HepG2 (cell line): ENCODE data around the gene NAP1L1. TPM values are rescaled to one million over a fixed set of nuclear protein-coding genes. Genes with fewer than 3 reads are reported as not detected.

ENCODE experiments used
- BHLHE40 ChIP-seq: IDR thresholded peaks from 2 replicates; pipeline ENCODE4 v1.6.1; 2011; ENCODE audit warnings: low read length, improper control_type of control experiment
- HMG20B ChIP-seq: conservative IDR thresholded peaks from 2 replicates; pipeline ENCODE4 v1.6.1; 2016; ENCODE audit warnings: missing genetic modification reagents, missing compliant biosample characterization
- IRF2 ChIP-seq: IDR thresholded peaks from 2 replicates; pipeline ENCODE4 v1.6.1; 2018; ENCODE audit warnings: missing genetic modification reagents, missing compliant biosample characterization
- KAT7 ChIP-seq: IDR thresholded peaks from 2 replicates; pipeline ENCODE4 v1.6.1; 2018; ENCODE audit warnings: borderline replicate concordance, missing compliant biosample characterization
- MBNL3 ChIP-seq: fragments of 250-450 bp; sonication (Bioruptor Pico); conservative IDR thresholded peaks from 2 replicates; pipeline ENCODE4 v1.8.0; 2022; ENCODE audit warnings: mild to moderate bottlenecking, inconsistent platforms
- PHF8 ChIP-seq: sonication (generic); formaldehyde crosslinking; IDR thresholded peaks from 2 replicates; pipeline ENCODE4 v1.5.0; 2020; ENCODE audit warnings: missing genetic modification reagents
- POLR2AphosphoS2 ChIP-seq: IDR thresholded peaks from 2 replicates; pipeline ENCODE4 v1.6.1; 2011; ENCODE audit warnings: low read depth, low read length, improper control_type of control experiment
- REXO4 ChIP-seq: sonication (generic); formaldehyde crosslinking; IDR thresholded peaks from 2 replicates; pipeline ENCODE4 v1.8.0; 2022; ENCODE audit warnings: missing genetic modification reagents, mild to moderate bottlenecking, borderline replicate concordance
- RFX5 ChIP-seq: IDR thresholded peaks from 2 replicates; pipeline ENCODE4 v1.6.1; 2011; ENCODE audit warnings: low read depth, low read length, improper control_type of control experiment
- RXRA ChIP-seq: sonication (generic); formaldehyde crosslinking; IDR thresholded peaks from 2 replicates; pipeline ENCODE4 v1.5.1; 2020; ENCODE audit warnings: missing genetic modification reagents
- TCF12 ChIP-seq, 2 experiments: fragments of 450-650 bp in 1 of 2; sonication (generic) in 1 of 2; formaldehyde crosslinking in 1 of 2; IDR thresholded peaks; 2 replicates each; pipeline versions ENCODE4 v1.6.1 to v1.8.0; 2017 to 2022; ENCODE audit warnings: antibody characterized with exemption in 1 of 2, mild to moderate bottlenecking in 1 of 2, missing genetic modification reagents in 1 of 2, moderate library complexity in 1 of 2
- TRIM24 ChIP-seq: sonication (generic); formaldehyde crosslinking; IDR thresholded peaks from 2 replicates; pipeline ENCODE4 v1.8.0; 2022; ENCODE audit warnings: mild to moderate bottlenecking, missing genetic modification reagents
- TSC22D2 ChIP-seq: sonication (generic); formaldehyde crosslinking; IDR thresholded peaks from 2 replicates; pipeline ENCODE4 v1.5.1; 2020; ENCODE audit warnings: missing genetic modification reagents, mild to moderate bottlenecking, borderline replicate concordance
- WIZ ChIP-seq: sonication (generic); formaldehyde crosslinking; IDR thresholded peaks from 2 replicates; pipeline ENCODE4 v1.5.1; 2020; ENCODE audit warnings: mild to moderate bottlenecking, missing genetic modification reagents
- ZBTB20 ChIP-seq: sonication (generic); formaldehyde crosslinking; IDR thresholded peaks from 2 replicates; pipeline ENCODE4 v1.8.1; 2023; ENCODE audit warnings: missing genetic modification reagents, low read depth, mild to moderate bottlenecking, borderline replicate concordance
- ZFP41 ChIP-seq: sonication (generic); formaldehyde crosslinking; IDR thresholded peaks from 2 replicates; pipeline ENCODE4 v1.4.0; 2020; ENCODE audit warnings: mild to moderate bottlenecking, missing genetic modification reagents, borderline replicate concordance
- ZNF354B ChIP-seq: sonication (generic); formaldehyde crosslinking; IDR thresholded peaks from 2 replicates; pipeline ENCODE4 v1.8.0; 2022; ENCODE audit warnings: mild to moderate bottlenecking, missing genetic modification reagents
- ZNF468 ChIP-seq: sonication (generic); formaldehyde crosslinking; IDR thresholded peaks from 2 replicates; pipeline ENCODE4 v1.8.0; 2022; ENCODE audit warnings: mild to moderate bottlenecking, moderate library complexity, missing genetic modification reagents
- ZNF652 ChIP-seq: IDR thresholded peaks from 2 replicates; pipeline ENCODE4 v1.6.1; 2016; ENCODE audit warnings: low read depth, borderline replicate concordance
- polyA plus RNA-seq, 8 experiments: library from polyadenylated mRNA; depleted of rRNA in 3 of 8; stranded (reverse) in 7 of 8; unstranded in 1 of 8; fragments of >200 nt; fragmentation: Illumina TruSeq in 4 of 8; extraction: Trizol in 4 of 8; gene quantifications; 2 replicates each; pipeline versions ENCODE4 v1.2.1 to v1.2.3, GENCODE V29; 2011 to 2016; ENCODE audit warnings: low read depth in 4 of 8, missing spikeins in 1 of 8, mixed read lengths in 1 of 8; ENCODE audit not compliant: insufficient read depth in 1 of 8
- total RNA-seq, 5 experiments: library from RNA; depleted of rRNA; stranded (reverse); fragments of >200 nt; fragmentation: Illumina TruSeq; extraction: Trizol; gene quantifications; 2 replicates each; pipeline ENCODE4 v1.2.3, GENCODE V29; 2016; ENCODE audit warnings: low read depth in 1 of 5
- TF ChIP-seq, protein P1 (sequence below): sonication (generic); formaldehyde crosslinking; IDR thresholded peaks from 2 replicates; pipeline ENCODE4 v1.5.0; 2020; ENCODE audit warnings: missing genetic modification reagents
- TF ChIP-seq, protein P2 (sequence below): sonication (generic); formaldehyde crosslinking; IDR thresholded peaks from 2 replicates; pipeline ENCODE4 v1.4.0; 2020; ENCODE audit warnings: missing genetic modification reagents, low read depth, mild to moderate bottlenecking, borderline replicate concordance
- TF ChIP-seq, protein P3 (sequence below): sonication (generic); formaldehyde crosslinking; IDR thresholded peaks from 2 replicates; pipeline ENCODE4 v1.4.0; 2020; ENCODE audit warnings: mild to moderate bottlenecking, missing genetic modification reagents, borderline replicate concordance
- TF ChIP-seq, protein P4 (sequence below): sonication (generic); formaldehyde crosslinking; IDR thresholded peaks from 2 replicates; pipeline ENCODE4 v1.4.0; 2020; ENCODE audit warnings: missing genetic modification reagents

Gene NAP1L1
- total and polyA plus RNA-seq, 2 of the 13 experiments (the other 11 are each of a cell fraction or from before 2014, with no cell fraction given): 207 to 309 TPM

DNA sequence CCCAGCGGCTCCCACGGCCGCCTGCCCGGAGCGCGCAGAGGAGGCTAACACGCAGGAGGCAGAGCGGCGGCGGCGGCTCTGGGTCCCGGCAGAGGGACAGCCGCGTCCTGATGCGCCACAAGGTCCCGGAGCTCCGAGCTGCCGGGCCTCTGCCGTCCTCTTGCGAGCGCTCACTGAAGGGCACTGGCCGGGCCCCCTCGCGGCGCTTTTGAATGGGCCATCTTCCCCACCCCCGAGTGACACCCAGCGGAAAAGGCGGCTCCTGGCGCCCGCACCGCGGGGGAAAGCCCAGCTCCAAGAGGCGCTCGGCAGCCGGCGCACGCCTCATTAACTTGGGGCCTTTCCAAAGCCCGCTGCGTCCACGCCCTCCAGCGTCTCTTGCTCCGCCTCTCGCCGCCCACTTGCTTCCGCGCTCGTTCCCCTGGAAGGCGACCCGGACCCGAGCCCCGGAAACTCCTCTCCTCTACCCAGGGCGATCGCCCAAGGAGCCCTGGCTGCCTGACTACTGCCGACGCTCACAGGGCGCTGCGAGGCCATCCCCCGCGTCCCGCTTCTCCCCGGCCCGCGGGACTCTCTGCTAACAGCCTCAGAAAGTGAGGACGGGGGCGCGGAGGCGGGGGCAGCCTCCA is 53.0 kb downstream of the NAP1L1 start, which contains the start of gene PHLDA1 (continued):
- TF ChIP-seq TCF12 (IDR thresholded peaks at IDR 0.05) (no peak), TCF12 (CRISPR knock-in tag; IDR thresholded peaks at IDR 0.05) (no peak), KAT7 (peak; percentile 74; the same call in 1 of the 2 replicates), POLR2AphosphoS2 (peak; percentile 81; the same call in 1 of the 2 replicates), HMG20B (CRISPR knock-in tag) (no peak), IRF2 (CRISPR knock-in tag) (no peak), PHF8 (CRISPR knock-in tag) (peak; percentile 75), ZFP41 (CRISPR knock-in tag) (0 out of 2 replicates have a peak, but pooled peaks have one; percentile 22), RXRA (CRISPR knock-in tag) (peak; percentile 80), TSC22D2 (CRISPR knock-in tag) (peak; percentile 84; the same call in 1 of the 2 replicates), REXO4 (CRISPR knock-in tag) (peak; percentile 65; the same call in 1 of the 2 replicates), TRIM24 (CRISPR knock-in tag) (no peak), ZBTB20 (CRISPR knock-in tag) (no peak; the same call in 1 of the 2 replicates), WIZ (no peak), MBNL3 (CRISPR knock-in tag) (no peak), ZNF354B (CRISPR knock-in tag) (0 out of 2 replicates have a peak, but pooled peaks have one; percentile 23), ZNF652 (CRISPR knock-in tag) (no peak), BHLHE40 (peak; percentile 59), RFX5 (peak; percentile 51), ZNF468 (CRISPR knock-in tag) (peak; percentile 47; the same call in 1 of the 2 replicates)
- TF ChIP-seq, protein P1, sequence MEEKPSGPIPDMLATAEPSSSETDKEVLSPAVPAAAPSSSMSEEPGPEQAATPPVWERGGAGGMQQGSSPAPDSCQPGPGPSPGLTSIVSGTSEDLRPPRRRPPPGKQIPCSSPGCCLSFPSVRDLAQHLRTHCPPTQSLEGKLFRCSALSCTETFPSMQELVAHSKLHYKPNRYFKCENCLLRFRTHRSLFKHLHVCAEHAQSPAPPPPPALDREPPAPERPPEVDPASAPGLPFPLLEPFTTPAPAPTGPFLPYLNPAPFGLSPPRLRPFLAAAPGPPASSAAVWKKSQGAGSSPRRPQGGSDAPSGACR: peak; percentile 90
- TF ChIP-seq, protein P2, sequence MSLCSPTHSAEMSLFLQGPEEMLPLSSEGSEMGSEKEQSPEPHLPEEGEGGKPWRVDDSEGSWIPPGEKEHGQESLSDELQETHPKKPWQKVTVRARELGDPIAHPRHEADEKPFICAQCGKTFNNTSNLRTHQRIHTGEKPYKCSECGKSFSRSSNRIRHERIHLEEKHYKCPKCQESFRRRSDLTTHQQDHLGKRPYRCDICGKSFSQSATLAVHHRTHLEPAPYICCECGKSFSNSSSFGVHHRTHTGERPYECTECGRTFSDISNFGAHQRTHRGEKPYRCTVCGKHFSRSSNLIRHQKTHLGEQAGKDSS (CRISPR knock-in tag): peak; percentile 68; the same call in 1 of the 2 replicates
- TF ChIP-seq, protein P3, sequence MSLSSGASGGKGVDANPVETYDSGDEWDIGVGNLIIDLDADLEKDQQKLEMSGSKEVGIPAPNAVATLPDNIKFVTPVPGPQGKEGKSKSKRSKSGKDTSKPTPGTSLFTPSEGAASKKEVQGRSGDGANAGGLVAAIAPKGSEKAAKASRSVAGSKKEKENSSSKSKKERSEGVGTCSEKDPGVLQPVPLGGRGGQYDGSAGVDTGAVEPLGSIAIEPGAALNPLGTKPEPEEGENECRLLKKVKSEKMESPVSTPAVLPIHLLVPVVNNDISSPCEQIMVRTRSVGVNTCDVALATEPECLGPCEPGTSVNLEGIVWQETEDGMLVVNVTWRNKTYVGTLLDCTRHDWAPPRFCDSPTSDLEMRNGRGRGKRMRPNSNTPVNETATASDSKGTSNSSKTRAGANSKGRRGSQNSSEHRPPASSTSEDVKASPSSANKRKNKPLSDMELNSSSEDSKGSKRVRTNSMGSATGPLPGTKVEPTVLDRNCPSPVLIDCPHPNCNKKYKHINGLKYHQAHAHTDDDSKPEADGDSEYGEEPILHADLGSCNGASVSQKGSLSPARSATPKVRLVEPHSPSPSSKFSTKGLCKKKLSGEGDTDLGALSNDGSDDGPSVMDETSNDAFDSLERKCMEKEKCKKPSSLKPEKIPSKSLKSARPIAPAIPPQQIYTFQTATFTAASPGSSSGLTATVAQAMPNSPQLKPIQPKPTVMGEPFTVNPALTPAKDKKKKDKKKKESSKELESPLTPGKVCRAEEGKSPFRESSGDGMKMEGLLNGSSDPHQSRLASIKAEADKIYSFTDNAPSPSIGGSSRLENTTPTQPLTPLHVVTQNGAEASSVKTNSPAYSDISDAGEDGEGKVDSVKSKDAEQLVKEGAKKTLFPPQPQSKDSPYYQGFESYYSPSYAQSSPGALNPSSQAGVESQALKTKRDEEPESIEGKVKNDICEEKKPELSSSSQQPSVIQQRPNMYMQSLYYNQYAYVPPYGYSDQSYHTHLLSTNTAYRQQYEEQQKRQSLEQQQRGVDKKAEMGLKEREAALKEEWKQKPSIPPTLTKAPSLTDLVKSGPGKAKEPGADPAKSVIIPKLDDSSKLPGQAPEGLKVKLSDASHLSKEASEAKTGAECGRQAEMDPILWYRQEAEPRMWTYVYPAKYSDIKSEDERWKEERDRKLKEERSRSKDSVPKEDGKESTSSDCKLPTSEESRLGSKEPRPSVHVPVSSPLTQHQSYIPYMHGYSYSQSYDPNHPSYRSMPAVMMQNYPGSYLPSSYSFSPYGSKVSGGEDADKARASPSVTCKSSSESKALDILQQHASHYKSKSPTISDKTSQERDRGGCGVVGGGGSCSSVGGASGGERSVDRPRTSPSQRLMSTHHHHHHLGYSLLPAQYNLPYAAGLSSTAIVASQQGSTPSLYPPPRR: peak; percentile 90
- TF ChIP-seq, protein P4, sequence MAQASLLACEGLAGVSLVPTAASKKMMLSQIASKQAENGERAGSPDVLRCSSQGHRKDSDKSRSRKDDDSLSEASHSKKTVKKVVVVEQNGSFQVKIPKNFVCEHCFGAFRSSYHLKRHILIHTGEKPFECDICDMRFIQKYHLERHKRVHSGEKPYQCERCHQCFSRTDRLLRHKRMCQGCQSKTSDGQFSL (CRISPR knock-in tag): peak; percentile 26; the same call in 1 of the 2 replicates
